Hepatocyte (in vitro differentiated cells): ENCODE measurements around the gene ADIRF. TPM values are rescaled to one million over a fixed set of nuclear protein-coding genes. Genes with fewer than 3 reads are reported as not detected.

ENCODE experiments used
- DNase-seq: peaks from one replicate; pipeline ENCODE4 v3.0.0-alpha.2; 2016; ENCODE audit warnings: low spot score
- H2AFZ ChIP-seq: fragments of 200-600 bp; sonication (generic); 2 replicates; pipeline ENCODE4 v1.6.0; 2016; ENCODE audit warnings: antibody characterized with exemption, mild to moderate bottlenecking
- H3K27ac ChIP-seq: fragments of 200-600 bp; sonication (generic); 2 replicates; pipeline ENCODE4 v1.5.1; 2016; ENCODE audit warnings: mild to moderate bottlenecking
- H3K27me3 ChIP-seq: fragments of 200-600 bp; sonication (generic); 2 replicates; pipeline ENCODE4 v1.6.1; 2016
- H3K36me3 ChIP-seq: fragments of 200-600 bp; sonication (generic); replicated peaks from 2 replicates; pipeline ENCODE4 v1.5.1; 2016; ENCODE audit warnings: low read depth; ENCODE audit not compliant: insufficient read depth
- H3K4me1 ChIP-seq: fragments of 200-600 bp; sonication (generic); 2 replicates; pipeline ENCODE4 v1.5.1; 2016; ENCODE audit warnings: mild to moderate bottlenecking, moderate library complexity; ENCODE audit not compliant: insufficient read depth
- H3K4me2 ChIP-seq: fragments of 200-600 bp; sonication (generic); 2 replicates; pipeline ENCODE4 v1.6.0; 2016
- H3K4me3 ChIP-seq: fragments of 200-600 bp; sonication (generic); 2 replicates; pipeline ENCODE4 v1.5.1; 2016; ENCODE audit warnings: mild to moderate bottlenecking
- H3K79me2 ChIP-seq: fragments of 200-600 bp; sonication (generic); 2 replicates; pipeline ENCODE4 v1.6.0; 2017; ENCODE audit warnings: mild to moderate bottlenecking
- H3K9me2 ChIP-seq: fragments of 200-600 bp; sonication (generic); replicated peaks from 2 replicates; pipeline ENCODE4 v1.6.0; 2017; ENCODE audit warnings: mild to moderate bottlenecking; ENCODE audit not compliant: insufficient read depth
- H3K9me3 ChIP-seq: fragments of 200-600 bp; sonication (generic); 2 replicates; pipeline ENCODE4 v1.5.1; 2016; ENCODE audit warnings: low read depth, mild to moderate bottlenecking
- H4K20me1 ChIP-seq: fragments of 200-600 bp; sonication (generic); 2 replicates; pipeline ENCODE4 v1.6.0; 2016; ENCODE audit warnings: mild to moderate bottlenecking; ENCODE audit not compliant: insufficient read depth, poor library complexity, severe bottlenecking
- CTCF ChIP-seq: fragments of 200-600 bp; sonication (generic); IDR thresholded peaks from 2 replicates; pipeline ENCODE4 v1.5.1; 2016; ENCODE audit warnings: antibody characterized with exemption, mild to moderate bottlenecking; ENCODE audit not compliant: poor library complexity
- EZH2 ChIP-seq: fragments of 200-600 bp; sonication (generic); IDR thresholded peaks from 2 replicates; pipeline ENCODE4 v1.6.1; 2016; ENCODE audit warnings: antibody characterized with exemption, mild to moderate bottlenecking, borderline replicate concordance
- EZH2phosphoT487 ChIP-seq: fragments of 200-600 bp; sonication (generic); IDR thresholded peaks from one replicate; pipeline ENCODE4 v1.6.1; 2018; ENCODE audit warnings: antibody characterized with exemption, mild to moderate bottlenecking, low read depth, moderate library complexity; ENCODE audit not compliant: unreplicated experiment, severe bottlenecking
- WGBS: methylation state at CpG from one replicate; pipeline ENCODE4 v1.1.6; 2016; ENCODE audit warnings: low lambda C conversion rate; ENCODE audit errors: missing lambda C conversion rate; 5-methylcytosine and 5-hydroxymethylcytosine counted together
- polyA plus RNA-seq: library from polyadenylated mRNA; unstranded; fragments of >200 nt; fragmentation: Nextera tagmentation; extraction: Ambion mirVana; gene quantifications from 2 replicates; pipeline ENCODE4 v1.2.1, GENCODE V29; 2016
- total RNA-seq: library from RNA; depleted of rRNA; stranded (reverse); fragments of >200 nt; gene quantifications from 2 replicates; pipeline ENCODE4 v1.2.3, GENCODE V29; 2014

ADIRF gene
- total and polyA plus RNA-seq, 2 experiments from 2014 or later: not detected

GRCh38 chr10:86968994-86969355, 693 bp downstream of the ADIRF start:
- Histone ChIP-seq H2AFZ (no peak overlapping the region), H3K36me3 (no peaks in the 10 kb centered on the region), H3K27ac (no peak overlapping the region), H3K4me3 (no peak overlapping the region), H3K4me2 (no peak overlapping the region), H3K9me2 (no peaks in the 10 kb centered on the region), H3K4me1 (peaks cover 33% of the 10 kb centered on the region), H4K20me1 (no peaks in the 10 kb centered on the region), H3K27me3 (no peaks in the 10 kb centered on the region), H3K79me2 (no peaks in the 10 kb centered on the region), H3K9me3 (no peaks in the 10 kb centered on the region)
- 96% methylated on average over 9 of the region's 9 CpGs for WGBS
- no peak for DNase-seq
- no peak for TF ChIP-seq CTCF
- no peak for TF ChIP-seq EZH2phosphoT487
- no peak for TF ChIP-seq EZH2

GRCh38 chr10:86969421-86970041, 1.2 kb downstream of the ADIRF start:
- DNase-seq: peak; percentile 18
- peaks cover 33% of the 10 kb centered on the region for H3K4me1 ChIP-seq
- peak overlapping the region; percentile 87 for H3K4me2 ChIP-seq
- WGBS: 78% methylated on average over 8 of the region's 8 CpGs
- no peaks in the 10 kb centered on the region for H3K27me3 ChIP-seq
- H2AFZ ChIP-seq: no peak overlapping the region
- H3K36me3 ChIP-seq: no peaks in the 10 kb centered on the region
- TF ChIP-seq EZH2phosphoT487 (no peak), CTCF (no peak), EZH2 (no peak)
- H3K9me3 ChIP-seq: no peaks in the 10 kb centered on the region
- peak overlapping the region; percentile 91 for H3K27ac ChIP-seq
- no peaks in the 10 kb centered on the region for H4K20me1 ChIP-seq
- H3K9me2 ChIP-seq: no peaks in the 10 kb centered on the region
- H3K79me2 ChIP-seq: no peaks in the 10 kb centered on the region
- no peak overlapping the region for H3K4me3 ChIP-seq

- H3K4me2 ChIP-seq: peak overlapping the region; percentile 87
- no peaks in the 10 kb centered on the region for H3K79me2 ChIP-seq
- H4K20me1 ChIP-seq: no peaks in the 10 kb centered on the region
- H3K9me2 ChIP-seq: no peaks in the 10 kb centered on the region
- 33% methylated on average over 24 of the region's 30 CpGs for WGBS
- H3K4me3 ChIP-seq: peak overlapping the region; percentile 43
- no peaks in the 10 kb centered on the region for H3K9me3 ChIP-seq
- peak; percentile 29 for DNase-seq
- peak overlapping the region; percentile 91 for H3K27ac ChIP-seq
- H3K27me3 ChIP-seq: no peaks in the 10 kb centered on the region
- peak overlapping the region; percentile 88 for H2AFZ ChIP-seq
- peaks cover 33% of the 10 kb centered on the region for H3K4me1 ChIP-seq
- no peaks in the 10 kb centered on the region for H3K36me3 ChIP-seq
- TF ChIP-seq EZH2phosphoT487 (no peak), CTCF (no peak), EZH2 (no peak)
Measured at GRCh38 chr10:86970162-86970981, 2.1 kb downstream of the ADIRF start.
